Tibial nerve (tissue), 4 donors: ENCODE measurements around the gene ANP32B. TPM values are rescaled to one million over a fixed set of nuclear protein-coding genes. Genes with fewer than 3 reads are reported as not detected.

Experiments used
- DNase-seq, 2 donors: peaks; one replicate each; pipeline ENCODE4 v3.0.0-alpha.2; 2019; ENCODE audit warnings: low spot score in 2 of 2
- H3K27ac ChIP-seq, 4 donors: fragments of 200-600 bp; sonication (generic) in 3 of 4; one replicate each; pipeline ENCODE4 v1.5.1; 2017 to 2019; ENCODE audit warnings: mild to moderate bottlenecking in 1 of 4
- H3K27me3 ChIP-seq, 2 donors: fragments of 200-600 bp; sonication (generic) in 1 of 2; one replicate each; pipeline versions ENCODE4 v1.5.1 to v1.6.0; 2017 to 2019
- H3K36me3 ChIP-seq, 3 donors: fragments of 200-600 bp; sonication (generic); one replicate each; pipeline ENCODE4 v1.5.1; 2018 to 2019
- H3K4me1 ChIP-seq, 4 donors: fragments of 200-600 bp; sonication (generic) in 3 of 4; one replicate each; pipeline ENCODE4 v1.5.1; 2017 to 2019
- H3K4me3 ChIP-seq, 4 donors: fragments of 200-600 bp; sonication (generic) in 3 of 4; one replicate each; pipeline ENCODE4 v1.5.1; 2017 to 2019; ENCODE audit warnings: mild to moderate bottlenecking in 1 of 4, moderate library complexity in 1 of 4
- H3K9me3 ChIP-seq, 4 donors: fragments of 200-600 bp; sonication (generic) in 3 of 4; one replicate each; pipeline ENCODE4 v1.5.1; 2017 to 2019
- CTCF ChIP-seq, 5 experiments: fragments of 200-600 bp in 3 of 5; fragments of 450-650 bp in 2 of 5; sonication (generic) in 3 of 5; IDR thresholded peaks; one replicate each; pipeline ENCODE4 v1.5.1; 2016 to 2019; ENCODE audit warnings: antibody characterized with exemption in 5 of 5, mild to moderate bottlenecking in 3 of 5, moderate library complexity in 2 of 5
- EP300 ChIP-seq, 2 donors: sonication (generic); formaldehyde crosslinking; IDR thresholded peaks; one replicate each; pipeline ENCODE4 v1.6.1; 2017; ENCODE audit warnings: antibody characterized with exemption in 2 of 2, mild to moderate bottlenecking in 1 of 2
- POLR2A ChIP-seq, 2 donors: fragments of 450-650 bp; IDR thresholded peaks; one replicate each; pipeline ENCODE4 v1.6.1; 2017; ENCODE audit warnings: antibody characterized with exemption in 2 of 2, mild to moderate bottlenecking in 2 of 2, moderate library complexity in 2 of 2
- WGBS, 2 donors: methylation state at CpG; one replicate each; pipeline ENCODE4 v1.1.5; 2018; 5-methylcytosine and 5-hydroxymethylcytosine counted together
- total RNA-seq, 4 donors: library from RNA; depleted of rRNA; stranded (reverse); fragments of >200 nt; gene quantifications; one replicate each; pipeline ENCODE4 v1.1.0, GENCODE V29; 2016

The ANP32B gene
- total RNA-seq, 4 donors from 2014 or later, result 39.0 to 59.4 (median 51.8) TPM

- no peak overlapping the region for H3K27ac ChIP-seq
- TF ChIP-seq CTCF (IDR thresholded peaks at IDR 0.05) (no peak), POLR2A (IDR thresholded peaks at IDR 0.05) (no peak), EP300 (IDR thresholded peaks at IDR 0.05) (no peak)
- H3K36me3 ChIP-seq, result no peaks in the 10 kb centered on the region
These were observed 20.6 kb upstream of the ANP32B start for GRCh38 chr9:97962575-97962974.

GRCh38 chr9:97963232-97963631 is 19.9 kb upstream of the ANP32B start:
- Histone ChIP-seq H3K36me3 (no peaks in the 10 kb centered on the region), H3K4me1 (peaks cover 0 to 4% (median 0%) of the 10 kb centered on the region in 4 donors), H3K27me3 (peaks cover 0 to 10% of the 10 kb centered on the region in 2 donors), H3K9me3 (no peaks in the 10 kb centered on the region), H3K4me3 (no peak overlapping the region), H3K27ac (no peak overlapping the region)
- WGBS, 2 donors, result 70 to 81% methylated on average over 2 of the region's 2 CpGs
- no peak for TF ChIP-seq EP300 (IDR thresholded peaks at IDR 0.05)
- TF ChIP-seq CTCF (IDR thresholded peaks at IDR 0.05), result no peak
- no peak for TF ChIP-seq POLR2A (IDR thresholded peaks at IDR 0.05)
- DNase-seq, result no peak

More at GRCh38 chr9:97962575-97962974, 20.6 kb upstream of the ANP32B start:
- WGBS, 2 donors, result 89 to 90% methylated on average over 5 of the region's 5 CpGs
- peaks cover 0 to 4% (median 0%) of the 10 kb centered on the region in 4 donors for H3K4me1 ChIP-seq
- no peaks in the 10 kb centered on the region for H3K9me3 ChIP-seq
- peaks cover 0 to 10% of the 10 kb centered on the region in 2 donors for H3K27me3 ChIP-seq
- DNase-seq, result no peak
- H3K4me3 ChIP-seq, result no peak overlapping the region

GRCh38 chr9:97964901-97965300 is 18.2 kb upstream of the ANP32B start:
- Histone ChIP-seq H3K4me1 (no peaks in the 10 kb centered on the region), H3K36me3 (no peaks in the 10 kb centered on the region), H3K27ac (no peak overlapping the region), H3K27me3 (peaks cover 0 to 10% of the 10 kb centered on the region in 2 donors), H3K9me3 (no peaks in the 10 kb centered on the region), H3K4me3 (no peak overlapping the region)
- TF ChIP-seq EP300 (IDR thresholded peaks at IDR 0.05), result no peak
- no peak for TF ChIP-seq POLR2A (IDR thresholded peaks at IDR 0.05)
- no peak for TF ChIP-seq CTCF (IDR thresholded peaks at IDR 0.05)
- no peak for DNase-seq

GRCh38 chr9:97966493-97966892 is 16.6 kb upstream of the ANP32B start:
- H3K9me3 ChIP-seq, result no peaks in the 10 kb centered on the region
- DNase-seq, result no peak
- H3K4me1 ChIP-seq, result no peaks in the 10 kb centered on the region
- H3K27me3 ChIP-seq, result peaks cover 0 to 18% of the 10 kb centered on the region in 2 donors
- H3K36me3 ChIP-seq, result no peaks in the 10 kb centered on the region
- no peak overlapping the region for H3K27ac ChIP-seq
- no peak overlapping the region for H3K4me3 ChIP-seq
- TF ChIP-seq EP300 (IDR thresholded peaks at IDR 0.05) (no peak), CTCF (IDR thresholded peaks at IDR 0.05) (no peak), POLR2A (IDR thresholded peaks at IDR 0.05) (no peak)
- 13 to 26% methylated on average over 1 of the region's 1 CpG for WGBS, 2 donors

GRCh38 chr9:97969014-97969413 is 14.1 kb upstream of the ANP32B start:
- Histone ChIP-seq H3K4me1 (no peaks in the 10 kb centered on the region), H3K4me3 (no peak overlapping the region), H3K9me3 (no peaks in the 10 kb centered on the region), H3K27ac (no peak overlapping the region), H3K36me3 (no peaks in the 10 kb centered on the region), H3K27me3 (peaks cover 0 to 18% of the 10 kb centered on the region in 2 donors)
- 64 to 82% methylated on average over 2 of the region's 2 CpGs for WGBS, 2 donors
- TF ChIP-seq EP300 (IDR thresholded peaks at IDR 0.05) (no peak), CTCF (IDR thresholded peaks at IDR 0.05) (no peak), POLR2A (IDR thresholded peaks at IDR 0.05) (no peak)
- DNase-seq, result no peak
